IPS-11a (cell line): ENCODE results near the gene MINK1.
A peak's percentile ranks its signal among the peaks of the same experiment; 100 is the strongest.

Experiments used
- H3K4me3 ChIP-seq: one replicate; pipeline ENCODE4 v1.5.1; 2013; ENCODE audit warnings: low read depth, low read length, control low read depth

MINK1 gene

GRCh38 chr17:4810696-4811290 is 22.3 kb upstream of the MINK1 start:
- H3K4me3 ChIP-seq: no peak overlapping the region

DNA sequence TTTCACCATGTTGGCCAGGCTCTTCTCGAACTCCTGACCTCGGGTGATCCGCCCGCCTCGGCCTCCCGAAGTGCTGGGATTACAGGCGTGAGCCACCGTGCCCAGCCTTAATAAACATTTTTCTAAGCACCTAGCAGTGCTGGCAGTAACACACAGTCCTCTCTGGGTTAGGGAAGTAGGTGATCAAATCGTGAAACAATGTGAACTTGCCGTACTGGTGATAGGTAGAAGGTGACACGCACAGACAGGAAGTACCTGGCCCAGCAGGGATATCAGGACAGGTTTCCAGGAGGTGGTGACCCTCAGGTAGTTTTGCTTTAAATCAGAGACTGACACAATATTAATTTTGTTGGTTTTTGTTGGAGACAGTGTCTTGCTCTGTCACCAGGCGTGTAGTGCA is 21.7 kb upstream of the MINK1 start:
- no peak overlapping the region for H3K4me3 ChIP-seq

DNA sequence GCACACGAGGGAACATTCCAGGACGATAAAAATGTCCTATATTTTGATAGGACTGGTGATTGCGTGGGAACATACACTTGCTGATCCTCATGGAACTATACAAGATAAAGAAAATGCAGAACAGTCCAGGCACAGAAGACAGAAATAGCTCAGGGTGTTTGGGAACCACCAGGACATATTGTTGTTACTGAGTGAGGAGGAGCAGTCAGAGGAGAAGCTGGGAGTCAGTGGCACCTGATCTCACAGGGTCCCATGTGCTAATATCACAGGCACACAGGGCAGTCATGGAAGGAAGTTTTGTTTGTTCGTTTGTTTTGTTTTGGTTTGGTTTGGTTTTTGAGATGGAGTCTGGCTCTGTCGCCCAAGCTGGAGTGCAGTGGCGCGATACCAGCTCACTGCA is 20.4 kb upstream of the MINK1 start:
- no peak overlapping the region for H3K4me3 ChIP-seq

GRCh38 chr17:4815043-4815675 is 18.0 kb upstream of the MINK1 start:
- H3K4me3 ChIP-seq: no peak overlapping the region

DNA sequence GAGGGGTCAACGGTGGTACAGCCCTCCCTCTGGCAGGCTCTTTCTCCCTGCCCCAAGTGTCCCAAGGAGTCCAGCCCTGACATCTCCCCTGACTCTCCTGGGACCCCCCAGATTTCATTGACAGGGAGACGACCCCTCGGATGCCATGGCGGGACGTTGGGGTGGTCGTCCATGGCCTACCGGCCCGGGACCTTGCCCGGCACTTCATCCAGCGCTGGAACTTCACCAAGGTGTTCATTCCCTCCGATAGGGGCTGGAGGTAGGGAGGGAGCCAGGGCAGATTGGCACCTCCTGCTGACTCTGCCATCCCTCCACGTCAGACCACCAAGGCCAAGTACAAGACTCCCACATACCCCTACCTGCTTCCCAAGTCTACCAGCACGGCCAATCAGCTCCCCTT is 16.3 kb upstream of the MINK1 start:
- no peak overlapping the region for H3K4me3 ChIP-seq

- no peak overlapping the region for H3K4me3 ChIP-seq
Measured at GRCh38 chr17:4818276-4818675, 14.9 kb upstream of the MINK1 start.

GRCh38 chr17:4822835-4823234 is 10.3 kb upstream of the MINK1 start:
- no peak overlapping the region for H3K4me3 ChIP-seq

GRCh38 chr17:4823373-4824089 is 9.6 kb upstream of the MINK1 start:
- no peak overlapping the region for H3K4me3 ChIP-seq

GRCh38 chr17:4827399-4827798 is 5.7 kb upstream of the MINK1 start:
- no peak overlapping the region for H3K4me3 ChIP-seq

DNA sequence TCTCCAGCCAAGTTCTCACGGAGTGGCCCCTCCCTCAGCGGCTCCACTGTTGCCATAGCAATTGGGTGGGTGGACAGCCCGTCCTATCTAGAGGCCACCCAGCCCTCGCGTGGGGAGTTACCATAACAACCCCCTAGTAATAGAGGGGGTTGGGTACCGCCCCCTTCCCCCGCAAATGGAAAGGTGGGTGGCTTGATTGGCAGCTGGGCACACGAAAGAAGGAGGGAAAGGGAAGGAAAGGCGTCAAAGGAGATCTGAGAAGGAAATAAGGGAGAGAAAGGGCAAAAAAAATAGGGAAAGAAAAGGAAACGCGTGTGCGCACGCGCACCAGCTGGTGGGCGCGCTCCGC is 337 bp upstream of the MINK1 start:
- peak overlapping the region; percentile 74 for H3K4me3 ChIP-seq

GRCh38 chr17:4833941-4834680 is 971 bp downstream of the MINK1 start:
- H3K4me3 ChIP-seq: peak overlapping the region; percentile 74

- no peak overlapping the region for H3K4me3 ChIP-seq
Measured at GRCh38 chr17:4834681-4835020, 1.5 kb downstream of the MINK1 start.

GRCh38 chr17:4836221-4836620 is 3.1 kb downstream of the MINK1 start:
- H3K4me3 ChIP-seq: no peak overlapping the region

DNA sequence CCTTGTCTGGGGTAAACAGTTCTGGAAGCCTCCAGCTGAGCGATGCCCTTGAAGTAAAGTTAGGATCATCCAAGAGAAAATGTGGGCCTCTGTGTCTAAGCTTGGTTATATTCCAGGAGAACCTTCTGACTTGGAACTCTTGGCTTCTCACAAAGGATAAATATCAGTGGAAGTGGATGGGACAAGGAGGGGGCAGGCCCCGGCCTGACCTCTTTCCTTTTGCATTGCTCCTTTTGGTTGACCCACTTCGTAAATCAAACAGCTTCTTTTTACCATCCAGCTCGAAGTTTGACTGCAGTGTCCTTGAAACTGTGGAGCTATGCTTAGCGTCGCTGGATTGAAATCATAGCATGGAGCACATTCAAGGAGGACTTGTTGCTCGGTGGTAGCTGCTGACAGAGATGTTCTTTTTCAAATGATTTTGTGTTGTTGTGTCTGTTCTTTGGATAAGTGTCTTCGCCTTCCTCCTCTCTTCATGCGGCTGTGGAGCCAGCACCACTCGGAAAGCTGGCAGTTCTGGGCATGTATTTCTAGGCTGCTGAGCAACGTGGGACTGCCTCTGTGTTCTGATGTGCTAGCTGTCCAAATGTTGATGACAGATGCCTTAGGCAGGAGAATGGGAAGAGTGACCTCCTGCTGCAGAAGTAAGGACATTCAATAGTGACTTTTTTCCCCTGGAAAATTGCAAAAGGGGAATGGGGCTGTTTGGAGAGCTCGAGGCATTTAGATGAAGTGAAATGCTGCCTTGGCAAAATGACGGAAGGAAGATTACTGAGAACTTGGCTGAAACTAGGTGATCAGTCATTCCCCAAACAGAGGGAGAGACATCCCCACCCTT is 4.5 kb downstream of the MINK1 start:
- no peak overlapping the region for H3K4me3 ChIP-seq

DNA sequence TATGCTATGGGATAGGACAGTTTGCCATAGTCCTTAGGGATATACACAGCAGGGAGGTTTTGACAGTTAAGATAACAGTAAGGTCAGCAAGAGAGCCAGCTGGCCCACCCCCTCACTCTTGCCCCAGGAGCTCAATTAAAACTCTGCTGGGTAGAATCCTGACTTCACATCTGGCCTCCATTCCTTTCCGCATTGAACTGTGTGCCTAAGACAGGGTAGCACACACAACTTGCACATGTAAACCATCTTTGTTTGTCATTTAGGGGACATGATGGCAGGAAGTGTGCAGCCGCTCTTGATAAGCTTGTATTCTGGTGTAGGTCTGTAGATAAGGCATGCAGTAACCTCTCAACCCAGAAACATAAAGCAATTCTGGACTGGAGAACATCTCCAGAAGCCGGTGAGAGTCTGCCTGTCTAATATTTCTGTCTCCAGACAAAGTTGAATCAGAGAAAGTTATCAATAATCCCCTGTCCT is 5.2 kb downstream of the MINK1 start:
- no peak overlapping the region for H3K4me3 ChIP-seq

DNA sequence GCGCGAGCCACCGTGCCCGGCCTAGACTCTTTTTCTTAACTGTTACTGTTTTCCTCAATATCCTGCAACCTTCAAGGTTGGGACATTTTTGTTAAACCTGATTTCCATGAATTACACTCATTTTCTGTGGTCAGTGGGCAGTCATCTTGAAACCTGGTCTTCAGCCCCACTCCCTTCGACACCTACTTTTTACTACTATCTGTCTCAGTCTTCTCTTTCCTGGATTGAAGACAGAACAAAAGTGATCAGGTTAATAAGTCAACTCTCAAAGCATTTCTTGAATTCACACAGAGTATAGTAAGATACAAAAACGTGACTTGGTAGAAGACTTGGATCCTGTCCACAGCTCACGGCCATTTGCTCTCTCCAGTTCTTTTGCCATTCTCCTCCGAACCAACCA is 6.1 kb downstream of the MINK1 start:
- no peak overlapping the region for H3K4me3 ChIP-seq

DNA sequence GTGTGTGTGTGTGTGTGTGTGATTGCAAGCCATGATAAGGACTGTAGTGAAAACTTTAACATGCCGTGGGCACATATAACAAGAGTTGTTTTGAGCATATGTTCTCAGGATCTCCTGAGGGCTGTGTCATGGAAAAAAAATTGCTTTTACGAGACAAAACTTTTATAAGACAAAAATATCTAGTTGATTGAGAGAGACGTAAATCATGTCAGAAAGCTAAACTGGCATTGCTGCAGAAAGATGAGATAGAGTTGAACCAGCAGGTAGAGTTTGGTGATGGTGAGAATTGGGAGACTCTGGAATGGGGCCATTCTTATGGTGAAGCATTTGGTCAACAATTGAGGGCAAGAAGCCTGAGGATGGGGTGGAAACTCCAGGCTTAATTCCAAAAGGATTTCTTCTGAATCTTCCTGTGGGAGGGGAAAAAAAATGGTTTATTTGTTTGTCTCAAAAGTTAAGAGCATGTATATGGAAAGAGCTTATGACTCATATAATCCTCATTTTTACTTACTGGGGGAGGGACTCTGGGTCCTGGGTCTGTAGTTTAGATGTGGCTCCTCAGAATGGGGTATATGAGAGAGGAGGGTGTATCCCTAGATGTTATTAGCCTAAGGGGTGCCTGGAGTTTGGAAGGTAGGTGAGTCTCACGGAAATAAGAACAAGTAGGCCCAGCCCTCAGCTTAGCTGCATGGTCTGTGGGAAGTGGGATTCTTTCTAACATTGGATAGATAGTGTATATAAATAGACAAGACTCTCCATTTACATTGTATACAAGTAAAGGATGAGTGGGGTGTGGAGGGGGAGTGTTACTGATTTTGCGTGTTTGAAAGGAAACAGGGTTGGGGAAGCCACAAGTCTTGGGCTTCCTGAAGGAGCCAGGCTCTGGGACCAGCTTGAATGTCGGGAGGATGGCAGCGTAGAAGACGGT is 7.1 kb downstream of the MINK1 start:
- no peak overlapping the region for H3K4me3 ChIP-seq

GRCh38 chr17:4840893-4841242 is 7.7 kb downstream of the MINK1 start:
- no peak overlapping the region for H3K4me3 ChIP-seq

- no peak overlapping the region for H3K4me3 ChIP-seq
Measured at GRCh38 chr17:4842376-4842775, 9.2 kb downstream of the MINK1 start.
